Measurements from ENCODE around the gene BLM.

Gene BLM

DNA sequence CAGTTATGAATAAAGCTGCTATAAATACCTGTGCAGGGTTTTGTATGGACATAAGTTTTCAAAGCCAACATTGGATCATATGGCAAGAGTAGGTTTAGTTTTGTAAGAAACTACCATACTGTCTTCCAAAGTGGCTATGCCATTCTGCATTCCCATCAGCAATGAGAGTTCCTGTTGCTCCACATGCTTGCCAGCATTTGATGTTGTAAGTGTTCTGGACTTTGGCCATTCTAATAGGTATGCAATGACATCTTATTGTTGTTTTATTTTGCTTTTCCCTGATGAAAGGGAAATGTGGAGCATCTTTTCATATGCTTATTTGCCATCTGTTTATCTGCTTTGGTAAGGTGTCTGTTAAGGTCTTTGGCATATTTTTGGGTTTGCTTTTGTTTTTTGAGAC is 22.2 kb upstream of the BLM start:
- TF ChIP-seq, protein P1, sequence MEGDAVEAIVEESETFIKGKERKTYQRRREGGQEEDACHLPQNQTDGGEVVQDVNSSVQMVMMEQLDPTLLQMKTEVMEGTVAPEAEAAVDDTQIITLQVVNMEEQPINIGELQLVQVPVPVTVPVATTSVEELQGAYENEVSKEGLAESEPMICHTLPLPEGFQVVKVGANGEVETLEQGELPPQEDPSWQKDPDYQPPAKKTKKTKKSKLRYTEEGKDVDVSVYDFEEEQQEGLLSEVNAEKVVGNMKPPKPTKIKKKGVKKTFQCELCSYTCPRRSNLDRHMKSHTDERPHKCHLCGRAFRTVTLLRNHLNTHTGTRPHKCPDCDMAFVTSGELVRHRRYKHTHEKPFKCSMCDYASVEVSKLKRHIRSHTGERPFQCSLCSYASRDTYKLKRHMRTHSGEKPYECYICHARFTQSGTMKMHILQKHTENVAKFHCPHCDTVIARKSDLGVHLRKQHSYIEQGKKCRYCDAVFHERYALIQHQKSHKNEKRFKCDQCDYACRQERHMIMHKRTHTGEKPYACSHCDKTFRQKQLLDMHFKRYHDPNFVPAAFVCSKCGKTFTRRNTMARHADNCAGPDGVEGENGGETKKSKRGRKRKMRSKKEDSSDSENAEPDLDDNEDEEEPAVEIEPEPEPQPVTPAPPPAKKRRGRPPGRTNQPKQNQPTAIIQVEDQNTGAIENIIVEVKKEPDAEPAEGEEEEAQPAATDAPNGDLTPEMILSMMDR (IDR thresholded peaks at IDR 0.05; ENCODE audit: low read depth, low read length, missing control alignments), result no peak
- no peak overlapping the region for H3K4me3 ChIP-seq (ENCODE audit: low read depth, low read length)
- DNase-seq (ENCODE audit: low read depth), result no peak

DNA sequence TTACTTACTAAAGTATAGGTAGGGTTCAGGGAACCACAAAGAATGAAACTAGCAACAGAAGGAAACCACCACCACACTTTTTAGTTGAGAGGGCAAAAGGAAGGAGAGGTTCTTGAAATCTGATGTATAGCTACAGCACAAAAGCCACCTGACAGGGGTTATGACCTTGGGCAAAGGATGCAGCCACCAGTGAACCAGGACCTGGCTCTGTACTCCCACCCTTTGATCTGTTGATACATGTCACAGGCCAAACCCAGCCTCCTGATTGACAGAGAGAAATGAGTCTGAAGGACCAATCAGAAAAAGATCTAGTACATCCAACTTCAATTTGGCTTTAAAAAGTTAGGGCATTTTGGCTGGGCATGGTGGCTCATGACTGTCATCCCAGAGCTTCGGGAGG is 20.0 kb upstream of the BLM start:
- TF ChIP-seq, protein P1 (IDR thresholded peaks at IDR 0.05; ENCODE audit: low read depth, low read length, missing control alignments), result no peak
- DNase-seq (ENCODE audit: low read depth), result no peak
- no peak overlapping the region for H3K4me3 ChIP-seq (ENCODE audit: low read depth, low read length)

DNA sequence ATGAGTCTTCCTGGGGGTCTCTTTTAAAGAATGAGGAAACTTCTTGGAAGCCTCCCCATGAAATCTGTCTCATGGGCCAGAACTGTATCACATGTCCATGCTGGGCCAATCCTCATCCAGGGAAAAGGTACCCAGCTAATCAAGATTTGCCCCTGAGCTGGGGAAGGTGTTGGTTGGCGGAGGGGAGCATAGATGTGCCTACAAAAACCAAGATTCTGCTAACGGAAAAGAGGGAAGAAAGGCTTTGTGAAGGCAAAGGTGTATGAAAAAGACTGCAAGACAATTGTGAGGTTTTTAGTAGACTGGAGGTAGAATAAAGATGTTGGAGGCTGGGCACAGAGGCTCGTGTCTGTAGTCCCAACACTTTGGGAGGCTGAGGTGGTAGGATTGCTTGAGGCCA is 18.5 kb upstream of the BLM start:
- TF ChIP-seq, protein P1 (IDR thresholded peaks at IDR 0.05; ENCODE audit: low read depth, low read length, missing control alignments), result no peak
- no peak overlapping the region for H3K4me3 ChIP-seq (ENCODE audit: low read depth, low read length)
- DNase-seq (ENCODE audit: low read depth), result no peak

DNA sequence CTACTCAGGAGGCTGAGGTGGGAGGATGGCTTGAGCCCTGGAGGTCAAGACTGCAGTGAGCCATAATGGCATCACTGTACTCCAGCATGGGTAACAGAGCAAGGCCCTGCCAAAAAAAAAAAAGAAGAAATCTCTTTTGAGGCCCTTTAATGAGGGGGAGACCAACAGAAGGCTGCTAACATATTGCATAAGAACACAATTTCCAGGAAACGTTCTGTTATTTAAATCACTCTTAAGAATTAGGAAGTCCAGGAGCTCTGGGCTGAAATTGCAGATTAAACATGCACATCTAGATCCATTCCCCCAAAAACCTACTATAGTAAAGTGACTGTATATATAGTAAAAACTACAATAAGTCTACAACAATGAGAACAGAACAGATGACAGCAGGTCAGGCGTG is 16.1 kb upstream of the BLM start:
- no peak overlapping the region for H3K4me3 ChIP-seq (ENCODE audit: low read depth, low read length)
- TF ChIP-seq, protein P1 (IDR thresholded peaks at IDR 0.05; ENCODE audit: low read depth, low read length, missing control alignments), result no peak
- DNase-seq (ENCODE audit: low read depth), result no peak

DNA sequence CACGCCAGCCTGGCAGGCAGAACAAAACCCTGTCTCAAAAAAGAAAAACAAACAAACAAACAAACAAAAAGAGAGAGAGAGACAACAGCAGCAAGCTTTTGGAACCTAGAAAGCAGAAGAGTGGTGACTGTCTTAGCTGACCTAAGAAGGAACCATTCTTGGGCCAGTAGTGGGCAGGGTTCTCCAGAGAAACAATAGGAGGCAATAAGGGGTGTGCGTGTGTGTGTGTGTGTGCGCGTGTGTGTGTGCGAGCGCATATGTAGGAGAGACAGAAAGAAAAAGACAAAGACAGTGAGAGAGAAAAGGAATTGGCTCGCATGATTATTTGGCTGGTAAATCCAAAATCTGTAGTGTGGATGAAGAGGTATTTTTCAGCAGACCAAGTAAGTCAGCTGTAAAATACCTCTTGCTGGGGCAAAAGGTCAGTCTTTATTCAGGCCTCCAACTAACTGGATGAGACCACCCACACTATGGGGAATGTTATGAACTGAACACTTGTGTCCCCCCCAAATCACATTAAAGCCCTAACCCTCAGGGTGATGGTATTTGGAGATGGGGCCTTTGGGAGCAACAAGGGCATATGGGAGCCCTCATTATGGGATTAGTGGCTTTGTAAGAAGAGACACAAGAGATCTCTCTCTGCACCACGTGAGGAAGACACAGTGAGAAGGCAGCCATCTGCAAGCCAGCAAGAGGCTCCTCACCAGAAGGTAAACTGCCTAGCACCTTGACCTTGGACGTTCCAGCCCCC is 15.1 kb upstream of the BLM start:
- H3K4me3 ChIP-seq (ENCODE audit: low read depth, low read length), result no peak overlapping the region
- TF ChIP-seq, protein P1 (IDR thresholded peaks at IDR 0.05; ENCODE audit: low read depth, low read length, missing control alignments), result no peak
- no peak for DNase-seq (ENCODE audit: low read depth)

DNA sequence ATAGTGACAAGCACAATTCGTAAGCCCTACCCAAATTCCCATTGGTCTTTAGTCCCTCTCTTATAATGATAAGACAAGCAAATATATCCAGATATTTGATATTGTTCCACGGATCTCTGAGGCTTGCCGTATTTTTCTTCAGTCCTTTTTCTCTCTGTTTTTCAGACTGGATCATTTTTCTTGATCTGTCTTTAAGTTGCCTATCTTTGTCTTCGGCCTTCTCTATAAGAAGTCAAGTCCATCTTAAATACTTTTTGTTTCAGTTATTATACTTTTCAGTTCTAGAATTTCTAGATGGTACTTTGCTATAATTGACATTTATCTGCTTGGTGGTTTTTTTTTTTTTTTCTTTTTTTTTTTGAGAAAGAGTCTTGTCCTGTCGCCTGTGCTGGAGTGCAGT is 13.7 kb upstream of the BLM start:
- TF ChIP-seq, protein P1 (IDR thresholded peaks at IDR 0.05; ENCODE audit: low read depth, low read length, missing control alignments), result no peak
- H3K4me3 ChIP-seq (ENCODE audit: low read depth, low read length), result no peak overlapping the region
- DNase-seq (ENCODE audit: low read depth), result no peak

DNA sequence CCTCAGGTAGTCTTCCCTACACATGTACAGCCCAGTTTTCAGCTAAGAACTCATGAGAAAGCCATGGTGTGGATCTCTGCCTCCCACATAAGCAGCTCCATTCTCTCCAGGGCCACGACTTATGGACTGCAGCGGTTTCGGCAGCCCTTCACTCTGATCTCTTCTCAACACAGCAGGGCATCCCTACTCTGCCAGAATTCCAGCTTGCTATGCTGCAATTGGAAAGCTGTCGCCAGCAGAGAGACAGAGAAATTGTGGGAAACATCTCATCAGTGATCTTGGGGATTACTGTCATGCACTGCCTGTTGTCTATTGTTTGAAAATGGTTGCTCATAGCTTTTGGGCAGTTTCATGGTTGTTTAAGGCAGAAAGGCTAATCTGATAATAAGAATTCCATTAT is 11.9 kb upstream of the BLM start:
- no peak for DNase-seq (ENCODE audit: low read depth)
- H3K4me3 ChIP-seq (ENCODE audit: low read depth, low read length), result no peak overlapping the region
- TF ChIP-seq, protein P1 (IDR thresholded peaks at IDR 0.05; ENCODE audit: low read depth, low read length, missing control alignments), result no peak
